HG03175 (cell line): ENCODE data around the gene MTMR3.
A peak's percentile ranks its signal among the peaks of the same experiment; 100 is the strongest.
"Not testable (repeated sequence)": the region's sequence is repeated elsewhere in the genome, so short reads cannot be mapped to it uniquely, and the experiment has no call there.

Experiments used
- ATAC-seq: cut with Tn5 transposase; IDR thresholded peaks from one replicate; pipeline ENCODE4 v1.9.1; 2021; ENCODE audit warnings: mild to moderate bottlenecking, moderate library complexity; ENCODE audit not compliant: unreplicated experiment

The MTMR3 gene

GRCh38 chr22:29883045-29883774 is at the start of gene MTMR3:
TSS of gene MTMR3 (plus strand) at chr22:29883174. CDS start at chr22:29971060, 87,886 bp downstream.
- ATAC-seq: peak; percentile 76

DNA sequence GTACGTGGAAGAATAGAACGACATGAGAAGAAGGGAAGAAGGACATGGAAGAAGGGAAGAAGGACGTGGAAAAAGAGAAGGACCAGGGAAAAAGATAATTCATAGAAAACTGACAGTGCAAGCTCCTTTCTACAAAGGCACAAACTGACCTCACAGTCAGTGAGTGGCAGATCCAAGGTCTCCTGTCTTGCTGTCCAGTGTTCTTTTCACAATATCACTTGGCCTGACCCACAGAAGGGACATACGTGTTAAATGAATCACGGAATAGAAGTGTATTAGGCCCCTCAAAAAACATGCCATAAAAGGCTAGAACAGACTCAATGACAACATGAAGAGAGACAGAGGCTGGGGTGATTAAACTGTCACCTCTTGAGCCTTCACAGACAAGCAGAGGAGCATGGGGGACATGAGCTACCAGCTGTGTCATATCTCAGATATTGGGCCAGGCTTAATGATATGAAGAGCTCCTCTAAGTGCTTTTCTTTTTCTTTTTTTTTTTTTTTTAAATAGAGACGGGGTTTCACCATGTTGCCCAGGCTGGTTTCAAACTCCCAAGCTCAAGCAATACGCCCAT is 49.5 kb upstream of the MTMR3 start:
- no peak for ATAC-seq

DNA sequence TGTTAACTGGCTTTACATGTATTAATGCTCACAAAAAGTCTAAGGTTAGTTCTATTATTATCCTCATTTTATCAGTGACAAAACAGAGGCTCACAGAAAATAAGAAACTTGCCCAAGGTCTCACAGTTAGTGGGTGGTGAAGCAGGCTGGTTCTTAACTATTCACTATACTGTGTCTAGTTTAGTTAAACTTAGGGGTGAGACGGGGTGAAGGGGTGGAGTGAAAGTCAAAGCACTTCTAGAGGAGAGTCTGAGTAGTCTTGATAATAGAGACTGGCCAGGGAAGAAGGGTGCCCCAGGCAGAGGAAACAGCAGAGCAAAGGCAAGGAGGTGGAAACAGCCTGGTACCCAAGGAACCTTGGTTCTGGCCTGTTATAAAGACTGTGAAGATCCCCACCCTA is 48.9 kb upstream of the MTMR3 start:
- ATAC-seq: no peak

DNA sequence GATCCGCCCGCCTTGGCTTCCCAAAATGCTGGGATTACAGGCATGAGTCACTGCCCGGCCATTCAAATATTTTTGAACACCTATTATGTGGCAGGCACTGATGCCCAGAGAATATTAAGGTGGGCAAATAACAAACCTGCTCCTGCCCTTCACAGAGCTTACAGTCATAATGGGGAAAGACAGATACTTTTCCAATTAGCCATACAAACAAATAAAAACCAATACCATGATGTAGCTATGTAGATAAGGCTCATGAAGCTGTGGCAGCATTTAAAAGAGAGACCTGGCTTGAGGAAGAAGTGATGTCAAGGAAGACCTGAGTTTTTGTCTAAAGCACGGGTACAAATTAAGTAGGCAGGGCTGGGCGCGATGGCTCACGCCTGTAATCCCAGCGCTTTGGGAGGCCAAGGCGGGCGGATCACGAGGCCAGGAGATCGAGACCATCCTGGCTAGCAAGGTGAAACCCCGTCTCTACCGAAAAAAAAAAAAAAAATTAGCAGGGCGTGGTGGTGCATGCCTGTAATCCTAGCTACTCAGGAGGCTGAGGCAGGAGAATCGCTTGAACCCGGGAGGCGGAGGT is 46.1 kb upstream of the MTMR3 start:
- ATAC-seq: not testable (repeated sequence)

DNA sequence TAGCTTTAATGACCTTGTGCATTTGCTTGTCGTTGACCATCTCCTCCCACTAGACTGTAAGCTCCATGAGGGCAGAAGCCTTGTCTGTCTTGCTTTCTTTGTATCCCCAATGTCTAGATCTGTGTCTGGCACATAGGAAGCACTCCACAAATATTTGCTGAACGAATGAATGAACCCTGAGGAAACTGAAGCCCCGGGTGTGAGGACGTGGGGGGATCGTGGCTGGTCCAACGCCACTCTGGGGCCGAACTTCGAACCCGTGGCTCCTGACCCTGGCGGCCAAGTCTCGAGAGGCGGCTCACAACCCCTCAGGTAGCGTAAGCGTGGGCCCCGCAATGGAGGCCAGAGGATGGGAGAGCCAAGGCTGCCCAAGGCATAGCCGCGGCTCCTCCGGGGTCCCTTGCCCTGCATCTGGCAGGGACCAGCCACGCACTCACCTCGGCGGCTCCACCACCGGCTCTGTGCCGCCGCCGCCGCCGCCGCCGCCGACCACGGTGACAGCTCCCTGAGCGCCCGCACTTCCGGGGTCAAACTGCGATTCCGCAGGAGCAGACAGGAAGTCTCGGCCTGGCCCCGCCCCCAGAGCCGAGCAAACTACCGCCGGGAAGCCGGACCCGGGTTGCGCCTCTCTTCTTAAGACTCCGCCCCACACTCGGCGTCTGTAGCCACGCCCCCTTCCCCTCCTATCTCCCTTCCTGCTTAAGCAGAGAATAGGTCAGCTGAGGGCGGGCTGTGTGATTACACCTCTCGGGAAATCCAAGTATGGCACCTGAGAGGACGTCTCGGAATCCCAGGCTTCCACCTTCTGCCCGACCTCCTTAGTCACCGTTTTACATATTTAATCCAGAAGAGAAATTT is 45.0 kb upstream of the MTMR3 start, which contains the start of gene ASCC2:
TSS of gene ASCC2 (minus strand) at position 534 of the 858 bp plus-strand sequence. CDS start 5,949 bp downstream, outside the sequence.
- ATAC-seq: peak; percentile 93

DNA sequence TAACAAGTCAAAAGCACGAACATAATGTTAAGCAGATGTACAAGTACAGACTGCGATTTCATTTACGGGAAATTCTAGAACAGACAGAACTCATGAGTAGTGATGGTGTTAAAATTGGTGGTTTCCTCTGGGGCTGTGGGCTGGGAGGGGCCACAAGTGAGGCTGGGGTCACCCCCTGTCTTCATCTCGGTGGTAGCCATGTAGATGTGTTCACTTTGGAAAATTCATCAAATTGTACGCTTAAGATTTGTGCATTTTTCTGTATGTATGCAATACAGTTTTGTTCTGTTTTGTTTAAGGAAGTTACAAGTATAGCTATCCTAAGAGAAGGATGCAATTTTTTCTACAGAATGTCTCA is 44.4 kb upstream of the MTMR3 start:
- peak; percentile 17 for ATAC-seq

DNA sequence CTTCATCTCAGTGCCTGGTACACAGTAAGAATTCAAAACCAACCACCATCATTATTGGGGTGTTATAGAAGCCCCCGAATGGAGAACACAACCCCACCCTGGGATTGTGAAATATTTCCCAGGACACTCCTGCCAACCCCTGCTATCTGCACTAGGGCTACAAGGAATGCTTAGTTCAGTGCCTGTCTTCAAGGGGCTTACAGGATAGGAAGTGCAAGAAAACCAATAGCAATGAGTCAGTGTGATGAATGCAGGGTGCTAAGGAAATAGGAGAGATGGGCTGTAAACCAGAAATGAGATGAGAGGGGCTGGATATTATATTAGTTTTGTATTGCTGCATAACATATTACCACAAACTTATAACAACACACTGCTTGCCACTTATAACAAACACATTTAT is 43.9 kb upstream of the MTMR3 start:
- no peak for ATAC-seq

GRCh38 chr22:29840498-29840897 is 42.5 kb upstream of the MTMR3 start:
- ATAC-seq: no peak

DNA sequence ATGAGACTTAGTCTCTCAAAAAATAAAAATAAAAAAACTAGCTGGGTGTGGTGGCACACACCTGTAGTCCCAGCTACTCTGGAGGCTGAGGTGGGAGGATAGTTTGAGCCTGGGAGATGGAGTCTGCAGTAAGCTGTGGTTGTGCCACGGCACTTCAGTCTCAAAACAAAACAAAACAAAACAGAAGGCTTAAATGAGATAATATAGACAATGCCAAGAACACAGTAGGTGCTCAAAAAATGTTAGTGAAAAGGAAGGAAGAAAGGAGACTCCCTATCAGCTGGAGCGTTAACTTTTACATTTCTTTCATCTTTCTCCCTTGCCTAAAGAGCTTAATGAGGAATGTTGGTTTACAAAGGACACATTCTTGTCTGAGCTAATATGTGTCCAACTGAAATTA is 40.8 kb upstream of the MTMR3 start:
- ATAC-seq: no peak

DNA sequence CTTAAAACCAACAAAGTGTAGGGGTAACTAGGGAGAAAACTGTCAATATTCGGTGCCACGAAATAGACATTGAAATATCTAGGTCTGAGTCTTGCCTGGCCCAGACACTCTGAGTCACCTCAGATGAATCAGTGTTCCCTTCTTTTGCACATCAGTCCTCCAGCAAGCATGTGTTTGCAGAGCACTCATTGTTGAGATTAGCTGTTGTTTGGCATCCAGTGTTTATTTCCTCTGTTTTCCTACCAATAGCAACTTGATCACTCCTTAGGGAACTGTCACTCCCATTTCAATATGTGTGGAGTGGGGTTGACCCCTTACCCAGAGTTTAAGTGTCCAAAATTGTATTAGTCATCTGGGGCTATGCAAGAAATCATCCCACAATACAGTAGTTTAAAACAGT is 40.2 kb upstream of the MTMR3 start:
- no peak for ATAC-seq

DNA sequence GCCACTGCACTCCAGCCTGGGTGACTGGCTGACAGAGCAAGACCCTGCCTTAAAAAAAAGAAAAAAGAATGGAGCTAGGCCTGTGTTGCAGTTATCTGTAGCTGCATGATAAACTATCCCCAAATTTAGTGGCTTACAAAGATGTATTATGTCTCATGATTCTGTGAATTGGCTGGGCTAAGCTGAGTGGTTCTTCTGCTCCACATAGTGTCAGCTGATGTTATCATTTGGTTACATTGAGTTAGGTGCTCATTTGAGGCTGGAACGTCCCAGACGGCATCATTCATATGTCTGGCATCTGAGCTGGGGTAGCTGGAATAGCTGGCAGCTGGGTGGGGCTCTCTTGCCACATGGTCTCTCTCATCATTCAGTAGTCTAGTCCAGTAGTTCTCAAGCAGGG is 36.7 kb upstream of the MTMR3 start:
- ATAC-seq: no peak

GRCh38 chr22:29848111-29848510 is 34.9 kb upstream of the MTMR3 start:
- ATAC-seq: no peak

DNA sequence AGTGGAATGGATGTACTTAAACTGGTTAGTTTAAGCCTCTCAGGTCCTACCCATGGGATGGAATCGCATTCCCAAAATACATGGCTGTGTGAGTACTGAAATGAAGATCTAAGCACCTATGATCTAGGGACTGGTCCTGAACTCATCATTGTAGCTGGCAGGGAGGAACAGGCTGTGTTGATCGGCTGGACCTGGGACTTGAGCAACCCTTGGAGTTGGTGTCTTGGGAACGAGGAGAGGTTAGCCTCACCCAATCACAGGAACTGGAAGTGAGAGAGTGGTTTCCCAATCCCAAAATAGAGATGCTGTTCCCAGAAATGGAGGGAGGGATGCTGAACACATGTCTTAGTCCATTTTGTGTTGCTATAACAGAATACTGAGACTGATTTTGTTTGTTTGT is 28.5 kb upstream of the MTMR3 start:
- no peak for ATAC-seq

DNA sequence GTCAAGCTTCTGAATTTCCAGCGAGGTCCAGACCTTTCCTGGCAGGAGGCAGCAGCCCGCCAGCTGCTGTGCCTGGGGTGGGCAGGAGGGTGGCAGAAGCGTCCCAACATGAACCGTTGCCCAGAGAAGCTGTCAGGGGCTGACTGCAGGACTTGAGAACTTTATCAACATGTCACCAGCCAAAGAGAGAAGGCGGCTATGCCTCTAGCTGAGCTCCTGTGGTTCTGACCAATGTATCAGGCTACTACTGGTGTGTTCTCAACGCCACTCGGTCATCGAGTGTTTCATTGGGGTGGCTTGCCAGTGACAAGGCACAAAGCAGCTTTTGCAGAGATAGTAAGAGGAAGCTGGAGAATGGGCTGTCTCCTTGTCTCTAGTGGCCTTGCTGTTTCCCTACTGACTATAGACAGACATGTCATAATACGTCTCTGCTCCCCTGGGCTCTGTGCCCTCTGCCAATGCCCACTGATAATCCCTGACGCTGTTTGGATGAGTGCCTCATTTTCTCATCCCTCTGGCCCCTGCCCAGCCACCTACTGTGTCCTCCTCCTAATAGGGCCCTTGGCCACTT is 27.3 kb upstream of the MTMR3 start:
- no peak for ATAC-seq

DNA sequence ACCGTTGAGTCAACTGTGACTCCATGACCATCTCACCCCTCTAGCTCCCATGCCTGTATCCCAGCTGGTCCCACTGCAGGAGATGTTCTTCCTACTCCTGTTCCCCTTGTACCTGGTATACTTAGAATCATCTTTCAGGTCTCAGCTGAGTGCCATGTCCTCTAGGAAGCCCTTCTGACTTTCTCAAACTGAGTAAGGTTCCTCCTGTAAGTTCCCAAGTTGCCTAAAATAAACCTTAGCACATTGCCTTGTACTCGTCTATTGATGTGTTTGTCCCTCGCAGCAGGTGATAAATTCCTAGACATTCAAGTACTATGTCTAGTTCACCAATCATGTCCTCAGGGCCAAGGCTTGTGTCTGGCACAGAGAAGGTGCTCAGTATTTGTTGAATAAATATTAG is 26.5 kb upstream of the MTMR3 start:
- ATAC-seq: no peak

DNA sequence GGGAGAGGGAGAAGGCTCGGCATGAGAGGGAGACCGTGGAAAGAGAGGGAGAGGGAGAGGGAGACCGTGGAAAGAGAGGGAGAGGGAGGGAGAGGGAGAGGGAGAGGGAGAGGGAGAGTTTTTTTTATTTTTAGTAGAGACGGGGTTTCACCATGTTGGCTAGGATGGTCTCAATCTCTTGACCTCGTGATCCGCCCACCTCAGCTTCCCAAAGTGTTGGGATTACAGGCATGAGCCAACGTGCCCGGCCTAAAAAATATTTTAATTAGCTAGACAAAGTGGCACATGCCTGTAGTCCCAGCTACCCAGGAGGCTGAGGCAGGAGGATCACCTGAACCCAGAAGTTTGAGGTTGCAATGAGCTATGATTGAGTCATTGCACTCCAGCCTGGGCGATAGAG is 23.9 kb upstream of the MTMR3 start:
- ATAC-seq: not testable (repeated sequence)

- ATAC-seq: no peak
Measured at GRCh38 chr22:29860006-29860766, 22.8 kb upstream of the MTMR3 start.

DNA sequence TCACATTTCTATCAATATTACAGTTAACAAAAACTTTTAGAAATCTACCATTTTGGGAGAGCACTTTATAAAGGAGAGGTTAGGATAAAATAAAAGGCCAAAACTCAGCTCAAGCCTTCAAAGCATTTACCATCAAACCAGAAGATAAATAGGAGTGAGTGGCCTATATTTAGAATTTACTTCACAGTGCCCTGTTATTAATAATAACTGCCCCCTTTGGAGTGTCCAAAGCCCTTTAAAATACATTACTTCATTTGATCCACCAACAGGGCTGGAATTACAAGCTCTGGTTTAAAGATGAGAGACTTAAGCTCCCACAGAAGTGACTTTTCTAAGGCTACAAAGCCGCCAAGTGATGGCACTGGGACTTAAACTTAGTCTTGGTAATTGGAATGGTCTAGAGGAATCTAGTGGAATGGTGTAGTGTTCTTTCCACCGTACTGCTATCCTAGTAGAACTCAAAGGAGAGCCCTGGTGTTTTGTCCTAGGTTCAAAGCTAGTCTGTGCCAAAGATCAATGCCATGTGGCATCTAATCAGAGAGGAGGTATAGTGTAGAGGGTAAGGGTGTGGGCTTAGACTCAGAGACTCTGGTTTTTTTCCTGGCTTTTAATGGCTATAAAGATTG is 21.2 kb upstream of the MTMR3 start:
- ATAC-seq: no peak

GRCh38 chr22:29865572-29865971 is 17.4 kb upstream of the MTMR3 start:
- ATAC-seq: not testable (repeated sequence)

- no peak for ATAC-seq
Measured at GRCh38 chr22:29867260-29867659, 15.7 kb upstream of the MTMR3 start.
